A204.1 (cell line): ENCODE data around the gene ZNF587B.
"Not testable (repeated sequence)": the region's sequence is repeated elsewhere in the genome, so short reads cannot be mapped to it uniquely, and the experiment has no call there.

Experiments used
- FAIRE-seq: peaks from 2 replicates; lab custom pipeline; 2012; peaks lifted over from hg19 to GRCh38; lab: Jason Lieb, UNC

Gene ZNF587B

GRCh38 chr19:57830071-57830602 is at the start of gene ZNF587B:
Gene ZNF587B, plus strand, starts transcription at chr19:57830299. Its CDS starts 230 bp downstream, at chr19:57830529.
- no peak for FAIRE-seq

DNA sequence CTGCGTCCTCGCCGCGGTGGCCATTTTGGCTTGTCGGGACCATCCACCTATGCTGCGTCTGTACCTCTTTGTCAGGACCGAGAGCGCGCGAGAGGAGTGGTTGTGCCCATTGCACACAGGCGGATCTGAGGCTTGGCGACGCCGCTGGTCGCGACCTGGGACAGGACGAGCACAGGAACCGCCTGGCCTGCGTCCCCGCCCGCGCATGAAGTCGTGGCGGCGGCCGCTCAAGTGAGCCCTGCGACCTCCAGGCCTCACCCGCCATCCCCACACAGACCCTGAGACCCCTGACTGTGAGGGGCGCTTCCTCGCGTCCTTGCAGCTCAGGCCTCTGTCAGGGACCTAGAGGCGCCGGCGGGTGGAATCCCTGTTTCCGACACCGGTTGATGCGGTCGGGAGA is 43.8 kb upstream of the ZNF587B start:
- FAIRE-seq, result no peak

- FAIRE-seq, result no peak
Observed at GRCh38 chr19:57786906-57787305, 43.2 kb upstream of the ZNF587B start.

DNA sequence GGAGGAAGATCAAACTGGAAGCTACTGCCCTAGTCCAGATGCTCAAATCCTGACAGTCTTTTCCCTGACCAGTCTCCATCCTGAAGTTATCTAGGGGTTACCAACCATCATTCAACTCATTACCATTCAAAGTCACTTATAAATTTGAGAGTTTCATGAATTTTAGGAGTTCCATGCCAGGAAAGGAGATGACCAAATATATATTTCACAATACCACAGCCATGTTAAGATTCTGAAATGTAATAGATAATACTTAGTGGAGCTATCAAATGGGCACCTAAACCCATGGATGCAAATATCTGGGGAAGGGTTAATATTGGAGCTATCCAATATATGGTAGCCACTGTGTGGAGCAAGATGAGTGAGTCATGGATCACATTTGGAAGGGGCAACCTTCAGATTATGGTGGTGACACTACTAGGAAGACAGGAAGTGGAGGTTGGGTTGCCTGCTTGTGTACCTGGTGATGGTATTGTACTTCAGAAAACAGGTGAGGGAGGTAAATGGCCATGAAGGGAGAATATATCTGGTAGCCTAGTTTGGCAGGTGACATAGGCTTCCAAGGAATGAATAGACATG is 41.9 kb upstream of the ZNF587B start:
- no peak for FAIRE-seq

DNA sequence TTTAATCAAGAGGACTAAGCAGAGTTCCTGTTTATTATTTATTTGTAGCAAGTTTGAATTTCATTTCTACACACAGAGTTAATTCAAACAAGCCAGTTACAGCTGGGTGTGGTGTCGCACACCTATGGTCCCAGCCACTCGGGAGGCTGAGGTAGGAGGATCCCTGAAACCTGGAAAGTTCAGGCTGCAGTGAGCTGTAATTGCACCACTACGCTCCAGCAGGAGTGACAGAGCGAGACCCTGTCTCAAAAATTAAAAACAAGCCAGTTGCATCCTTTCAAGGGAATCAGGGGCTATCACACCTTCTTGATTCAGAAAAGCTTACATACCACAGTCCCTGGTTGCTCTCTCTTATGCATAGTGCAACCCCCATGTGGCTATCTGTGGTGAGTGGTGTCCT is 40.8 kb upstream of the ZNF587B start:
- no peak for FAIRE-seq

- not testable (repeated sequence) for FAIRE-seq
Observed at GRCh38 chr19:57796580-57796979, 33.5 kb upstream of the ZNF587B start.

- FAIRE-seq, result no peak
Observed at GRCh38 chr19:57800696-57801095, 29.4 kb upstream of the ZNF587B start.

DNA sequence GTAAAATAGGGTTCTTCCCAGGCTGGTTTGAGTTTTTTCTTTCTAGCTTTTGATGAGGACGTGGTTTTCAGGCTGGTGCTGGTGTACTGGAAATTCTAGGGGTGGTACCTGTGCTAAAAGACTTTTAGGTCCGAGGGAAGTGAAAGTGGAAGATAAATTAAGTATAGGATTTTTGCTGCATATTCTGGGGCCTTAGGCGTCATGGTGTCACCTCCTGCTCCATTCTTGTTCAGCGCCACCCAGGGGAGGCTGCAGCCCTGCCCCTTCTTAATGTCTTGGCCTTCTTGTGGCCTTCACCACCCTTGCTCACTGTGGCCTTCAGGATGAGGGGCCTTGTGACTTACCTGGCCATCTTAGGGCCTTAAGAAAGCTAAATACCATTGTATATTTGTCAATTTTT is 27.8 kb upstream of the ZNF587B start:
- FAIRE-seq, result no peak

GRCh38 chr19:57803265-57803593 is 26.9 kb upstream of the ZNF587B start:
- peak; percentile 92 for FAIRE-seq

DNA sequence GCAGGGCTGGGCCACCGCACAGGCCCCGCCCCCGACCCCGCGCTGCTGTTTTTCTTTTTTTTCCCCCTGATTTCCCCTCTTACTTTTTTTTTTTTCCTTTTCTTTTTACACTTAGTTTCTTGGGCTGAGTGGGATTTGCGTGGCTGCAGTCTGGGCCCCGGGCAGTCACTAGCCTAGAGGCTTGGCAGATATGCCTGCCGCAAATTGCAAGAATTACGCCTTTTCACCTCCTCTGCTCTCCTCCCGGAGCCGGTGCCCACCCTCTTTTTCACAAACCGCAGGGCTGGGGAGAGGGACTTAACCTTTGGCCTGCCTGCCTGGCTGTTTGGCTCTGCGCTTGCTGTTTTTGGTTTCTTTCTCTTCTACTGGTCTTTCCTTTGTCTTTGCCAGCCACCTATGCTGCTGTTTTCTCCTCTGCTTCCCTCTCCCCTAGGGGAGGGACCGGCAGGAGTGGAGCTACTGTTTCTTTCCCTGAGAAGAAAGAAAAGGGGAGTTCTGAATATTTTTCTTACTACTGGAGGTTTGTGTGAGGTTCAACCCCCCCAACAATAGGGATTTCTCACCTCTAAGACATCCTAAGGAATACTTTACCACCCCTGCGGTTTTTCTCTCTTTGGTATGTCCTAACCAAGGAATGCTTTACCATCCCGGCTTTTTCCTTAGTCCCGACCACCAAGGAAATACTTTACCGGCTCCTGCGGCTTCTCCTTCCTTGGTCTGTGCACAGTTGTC is 26.3 kb upstream of the ZNF587B start:
- FAIRE-seq, result no peak

DNA sequence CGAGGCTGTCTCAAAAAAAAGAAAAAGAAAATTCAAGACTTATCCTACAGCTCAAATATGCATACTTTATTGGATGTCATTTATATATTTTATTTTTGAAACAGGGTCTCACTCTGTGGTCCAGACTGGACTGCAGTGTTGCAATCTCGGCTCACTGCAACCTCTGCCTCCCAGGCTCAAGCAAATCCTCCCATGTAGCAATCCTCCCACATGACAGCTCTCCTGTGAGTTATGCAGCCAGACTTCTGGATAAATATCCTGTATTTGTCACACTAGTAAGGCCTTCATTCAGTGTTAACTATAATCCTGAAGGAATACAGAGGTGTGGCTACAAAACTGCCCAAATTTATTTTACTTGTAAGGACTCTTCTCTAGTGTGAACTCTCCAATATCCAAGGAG is 22.6 kb upstream of the ZNF587B start:
- FAIRE-seq, result no peak

DNA sequence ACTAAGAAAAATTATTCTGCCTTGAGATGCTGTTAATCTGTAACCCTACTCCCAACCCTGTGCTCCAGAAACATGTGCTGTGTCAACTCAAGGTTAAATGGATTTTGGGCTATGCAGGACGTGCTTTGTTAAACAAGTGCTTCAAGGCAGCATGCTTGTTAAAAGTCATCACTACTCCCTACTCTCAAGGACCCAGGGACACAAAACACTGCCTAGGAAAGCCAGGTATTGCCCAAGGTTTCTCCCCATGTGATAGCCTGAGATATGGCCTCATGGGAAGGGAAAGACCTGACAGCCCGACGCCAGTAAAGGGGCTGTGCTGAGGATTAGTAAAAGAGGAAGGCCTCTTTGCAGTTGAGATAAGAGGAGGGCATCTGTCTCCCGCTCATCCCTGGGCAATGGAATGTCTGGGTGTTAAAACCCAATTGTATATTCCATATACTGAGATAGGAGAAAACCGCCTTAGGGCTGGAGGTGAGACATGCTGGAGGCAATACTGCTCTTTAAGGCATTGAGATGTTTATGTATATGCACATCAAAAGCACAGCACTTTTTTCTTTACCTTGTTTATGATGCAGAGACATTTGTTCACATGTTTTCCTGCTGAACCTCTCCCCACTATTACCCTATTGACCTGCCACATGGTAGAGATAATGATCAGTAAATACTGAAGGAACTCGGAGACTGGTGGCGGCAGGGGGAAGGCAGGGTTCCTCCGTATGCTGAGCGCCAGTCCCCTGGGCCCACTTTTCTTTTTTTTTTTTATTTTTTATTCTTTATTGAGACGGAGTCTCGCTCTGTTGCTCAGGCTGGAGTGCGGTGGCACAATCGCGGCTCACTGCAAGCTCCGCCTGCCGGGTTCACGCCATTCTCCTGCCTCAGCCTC is 19.4 kb upstream of the ZNF587B start:
- FAIRE-seq, result not testable (repeated sequence)

DNA sequence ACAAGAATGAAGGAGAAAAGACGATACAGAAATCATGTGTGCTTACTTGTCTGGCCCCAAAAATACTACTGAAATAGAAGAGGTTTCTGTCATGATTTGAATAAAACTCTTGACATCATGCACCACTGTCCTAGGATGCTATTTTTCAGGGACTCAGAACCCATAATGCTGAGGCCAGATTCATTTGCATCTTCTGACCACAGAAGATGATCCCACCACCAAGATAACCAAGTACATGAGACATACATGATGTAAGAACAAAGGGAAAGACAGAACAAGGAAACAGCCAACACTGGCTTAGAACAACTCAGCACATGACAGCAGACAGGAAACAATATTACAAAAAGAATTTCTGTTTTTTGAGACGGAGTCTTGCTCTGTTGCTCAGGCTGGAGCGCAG is 17.9 kb upstream of the ZNF587B start:
- FAIRE-seq, result no peak

- not testable (repeated sequence) for FAIRE-seq
Observed at GRCh38 chr19:57812975-57813820, 16.9 kb upstream of the ZNF587B start.

- no peak for FAIRE-seq
Observed at GRCh38 chr19:57813919-57814504, 16.1 kb upstream of the ZNF587B start.

DNA sequence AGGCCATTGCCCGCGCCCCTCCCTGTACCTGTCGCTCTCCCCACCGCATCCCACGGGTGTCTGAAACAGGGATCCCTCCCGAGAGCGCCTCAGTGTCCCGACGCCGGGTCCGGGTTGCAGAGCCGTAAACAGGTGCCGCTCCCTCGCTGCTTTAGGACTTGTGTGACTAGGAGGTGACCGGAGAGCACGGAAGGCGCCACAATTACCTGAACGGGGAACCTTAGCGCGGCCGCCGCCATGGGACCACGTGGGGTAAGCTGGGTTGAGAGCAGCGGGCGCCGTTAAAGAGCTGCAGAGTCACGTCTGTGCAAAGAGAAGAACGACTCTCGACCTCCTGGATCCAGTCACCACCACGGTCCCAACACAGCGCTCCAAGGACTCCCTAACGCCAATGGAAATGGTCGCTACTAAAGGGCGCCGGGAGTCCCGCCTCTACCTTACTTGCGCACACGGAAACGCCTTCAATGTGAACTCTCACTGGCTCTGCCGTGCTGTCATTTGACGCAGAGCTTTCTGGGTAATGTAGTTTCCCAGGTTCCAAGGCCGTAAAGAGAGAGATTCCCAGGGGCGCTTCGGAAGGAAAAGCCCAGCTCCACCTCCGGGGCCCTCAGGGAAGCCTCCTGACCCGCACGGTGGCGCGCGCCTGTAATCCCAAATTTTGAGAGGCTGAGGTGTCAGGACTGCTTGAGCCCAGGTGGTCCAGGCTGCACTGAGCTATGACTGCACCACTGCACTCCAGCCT is 15.4 kb upstream of the ZNF587B start, which contains the start of gene ZNF552:
TSS of gene ZNF552 (minus strand) at position 409 of the 742 bp plus-strand sequence. CDS start at position 239, 170 bp downstream.
- peak; percentile 73 for FAIRE-seq

GRCh38 chr19:57815247-57816075 is 14.6 kb upstream of the ZNF587B start:
- FAIRE-seq, result no peak

DNA sequence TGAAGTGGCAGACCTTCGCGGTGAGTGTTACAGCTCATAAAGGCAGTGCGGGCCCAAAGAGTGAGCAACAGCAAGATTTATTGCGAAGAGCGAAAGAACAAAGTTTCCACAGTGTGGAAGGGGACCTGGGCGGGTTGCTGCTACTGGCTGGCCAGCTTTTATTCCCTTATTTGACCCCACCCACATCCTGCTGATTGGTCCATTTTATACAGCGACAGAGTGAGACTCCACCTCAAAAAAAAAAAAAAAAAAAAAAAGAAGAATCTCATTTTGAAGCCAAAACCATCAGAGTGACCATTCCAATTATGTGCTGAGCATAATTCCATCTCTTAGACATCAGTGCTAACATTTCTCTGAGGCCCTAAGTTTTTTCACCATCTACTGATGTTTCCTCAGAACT is 13.4 kb upstream of the ZNF587B start:
- FAIRE-seq, result no peak

DNA sequence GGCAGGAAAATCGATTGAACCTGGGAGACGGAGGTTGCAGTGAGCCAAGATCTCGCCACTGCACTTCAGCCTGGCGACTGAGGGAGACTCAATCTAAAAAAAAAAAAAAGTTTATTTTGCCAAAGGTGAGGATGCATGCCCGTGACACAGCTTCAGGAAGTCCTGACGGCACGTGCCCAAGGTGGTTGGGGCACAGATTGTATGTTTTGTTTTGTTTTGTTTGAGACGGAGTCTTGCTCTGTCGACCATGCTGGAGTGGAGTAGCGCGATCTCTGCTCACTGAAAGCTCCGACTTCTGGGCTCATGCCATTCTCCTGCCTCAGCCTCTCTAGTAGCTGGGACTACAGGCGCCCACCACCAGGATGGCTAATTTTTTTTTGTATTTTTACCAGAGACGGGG is 12.1 kb upstream of the ZNF587B start:
- FAIRE-seq, result no peak

GRCh38 chr19:57818378-57818777 is 11.7 kb upstream of the ZNF587B start:
- FAIRE-seq, result no peak
